Right atrium auricular region (tissue), 2 donors: ENCODE results near the gene LRP8. TPM values are rescaled to one million over a fixed set of nuclear protein-coding genes. Genes with fewer than 3 reads are reported as not detected.
"Not testable (repeated sequence)": the region's sequence is repeated elsewhere in the genome, so short reads cannot be mapped to it uniquely, and the experiment has no call there.

ENCODE experiments used
- DNase-seq: peaks from one replicate; pipeline ENCODE4 v3.0.0-alpha.2; 2019; ENCODE audit warnings: low spot score
- H3K27ac ChIP-seq, 2 donors: fragments of 200-600 bp; sonication (generic); 1 replicate in 1 of 2; 2 replicates in 1 of 2; pipeline ENCODE4 v1.5.1; 2016 to 2019
- H3K27me3 ChIP-seq, 2 donors: fragments of 200-600 bp; sonication (generic); one replicate each; pipeline versions ENCODE4 v1.5.1 to v1.6.0; 2017 to 2019
- H3K36me3 ChIP-seq: fragments of 200-600 bp; sonication (generic); one replicate; pipeline ENCODE4 v1.5.1; 2016
- H3K4me1 ChIP-seq, 2 donors: fragments of 200-600 bp; sonication (generic); one replicate each; pipeline versions ENCODE4 v1.5.1 to v1.6.0; 2017 to 2019
- H3K4me3 ChIP-seq, 2 donors: fragments of 200-600 bp; sonication (generic); 1 replicate in 1 of 2; 2 replicates in 1 of 2; pipeline ENCODE4 v1.5.1; 2017 to 2019; ENCODE audit warnings: mild to moderate bottlenecking in 1 of 2, moderate library complexity in 1 of 2
- H3K9me3 ChIP-seq, 2 donors: fragments of 200-600 bp; sonication (generic); one replicate each; pipeline ENCODE4 v1.5.1; 2019
- total RNA-seq, 2 donors: library from RNA; depleted of rRNA; stranded (reverse); fragments of >200 nt; gene quantifications; one replicate each; pipeline ENCODE4 v1.1.0, GENCODE V29; 2016
- TF ChIP-seq, protein P1 (sequence below), 2 donors: fragments of 200-600 bp; sonication (generic); IDR thresholded peaks; one replicate each; pipeline ENCODE4 v1.5.1; 2019; ENCODE audit warnings: antibody characterized with exemption in 2 of 2

LRP8 gene
- total RNA-seq, 2 donors from 2014 or later, result 2.2 to 3.6 TPM

DNA sequence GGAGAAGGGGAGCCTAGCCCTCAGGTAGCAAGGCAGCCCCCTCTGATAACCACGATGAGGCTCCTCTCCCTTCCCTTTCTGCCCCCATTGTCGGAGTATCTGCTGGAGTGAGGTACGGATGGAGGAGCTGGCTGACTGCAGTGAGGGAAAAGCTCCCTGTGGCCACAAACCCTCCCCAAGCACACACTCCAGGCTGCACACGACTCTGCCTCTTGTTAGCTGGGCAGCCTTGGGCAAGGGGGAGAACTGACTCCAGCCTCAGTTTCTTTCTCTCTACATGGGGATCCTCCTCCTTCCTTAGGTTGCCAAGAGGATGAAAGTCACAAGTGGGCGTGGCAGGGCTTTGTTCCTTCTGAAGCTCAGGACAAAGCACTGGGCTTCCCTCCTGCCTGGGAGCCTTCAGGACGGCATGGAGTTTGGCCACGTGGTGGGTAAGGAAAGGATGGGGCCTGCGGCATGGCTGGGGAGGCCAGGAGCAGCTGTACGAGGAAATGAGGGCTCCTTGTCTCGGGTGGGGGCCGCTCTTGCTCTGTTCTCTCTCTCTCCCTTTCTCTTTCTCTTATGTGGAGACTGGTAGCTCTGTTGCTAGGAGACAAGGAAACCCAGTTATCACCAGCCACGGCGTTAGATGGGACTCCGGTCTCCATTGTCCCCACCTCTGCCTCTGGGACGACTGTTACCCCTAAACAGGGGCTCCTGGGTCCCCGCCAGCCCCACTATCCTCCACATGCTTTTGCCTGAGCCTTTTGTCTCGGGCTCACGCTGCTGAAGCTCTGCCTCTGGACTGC lies 39.7 kb downstream of the LRP8 start:
- DNase-seq, result no peak
- Histone ChIP-seq H3K36me3 (no peaks in the 10 kb centered on the region), H3K27me3 (no peaks in the 10 kb centered on the region), H3K27ac (no peak overlapping the region), H3K9me3 (no peaks in the 10 kb centered on the region), H3K4me3 (no peak overlapping the region), H3K4me1 (peaks cover 0 to 18% of the 10 kb centered on the region in 2 donors)
- TF ChIP-seq, protein P1, sequence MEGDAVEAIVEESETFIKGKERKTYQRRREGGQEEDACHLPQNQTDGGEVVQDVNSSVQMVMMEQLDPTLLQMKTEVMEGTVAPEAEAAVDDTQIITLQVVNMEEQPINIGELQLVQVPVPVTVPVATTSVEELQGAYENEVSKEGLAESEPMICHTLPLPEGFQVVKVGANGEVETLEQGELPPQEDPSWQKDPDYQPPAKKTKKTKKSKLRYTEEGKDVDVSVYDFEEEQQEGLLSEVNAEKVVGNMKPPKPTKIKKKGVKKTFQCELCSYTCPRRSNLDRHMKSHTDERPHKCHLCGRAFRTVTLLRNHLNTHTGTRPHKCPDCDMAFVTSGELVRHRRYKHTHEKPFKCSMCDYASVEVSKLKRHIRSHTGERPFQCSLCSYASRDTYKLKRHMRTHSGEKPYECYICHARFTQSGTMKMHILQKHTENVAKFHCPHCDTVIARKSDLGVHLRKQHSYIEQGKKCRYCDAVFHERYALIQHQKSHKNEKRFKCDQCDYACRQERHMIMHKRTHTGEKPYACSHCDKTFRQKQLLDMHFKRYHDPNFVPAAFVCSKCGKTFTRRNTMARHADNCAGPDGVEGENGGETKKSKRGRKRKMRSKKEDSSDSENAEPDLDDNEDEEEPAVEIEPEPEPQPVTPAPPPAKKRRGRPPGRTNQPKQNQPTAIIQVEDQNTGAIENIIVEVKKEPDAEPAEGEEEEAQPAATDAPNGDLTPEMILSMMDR (IDR thresholded peaks at IDR 0.05), result no peak

DNA sequence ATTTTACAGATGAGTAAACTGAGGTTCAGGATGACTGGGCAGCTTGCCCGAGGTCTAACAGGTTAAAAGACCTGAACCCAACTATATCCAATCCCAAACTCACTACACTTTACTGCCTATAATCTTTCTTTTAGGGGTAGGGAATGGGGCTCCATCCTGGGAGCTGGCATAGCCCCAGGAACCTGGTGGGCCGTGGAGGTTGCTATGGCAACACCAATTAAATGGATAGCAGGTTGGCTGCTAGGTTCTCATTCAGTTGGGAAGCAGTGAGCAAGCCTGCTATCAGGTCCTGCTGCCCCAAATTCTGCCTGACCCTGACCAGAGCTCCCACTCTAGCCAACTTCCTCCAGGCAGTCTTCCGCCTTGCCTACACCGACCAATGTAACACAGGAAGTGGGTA lies 40.9 kb downstream of the LRP8 start:
- Histone ChIP-seq H3K36me3 (no peaks in the 10 kb centered on the region), H3K27ac (no peak overlapping the region)
- DNase-seq, result no peak

DNA sequence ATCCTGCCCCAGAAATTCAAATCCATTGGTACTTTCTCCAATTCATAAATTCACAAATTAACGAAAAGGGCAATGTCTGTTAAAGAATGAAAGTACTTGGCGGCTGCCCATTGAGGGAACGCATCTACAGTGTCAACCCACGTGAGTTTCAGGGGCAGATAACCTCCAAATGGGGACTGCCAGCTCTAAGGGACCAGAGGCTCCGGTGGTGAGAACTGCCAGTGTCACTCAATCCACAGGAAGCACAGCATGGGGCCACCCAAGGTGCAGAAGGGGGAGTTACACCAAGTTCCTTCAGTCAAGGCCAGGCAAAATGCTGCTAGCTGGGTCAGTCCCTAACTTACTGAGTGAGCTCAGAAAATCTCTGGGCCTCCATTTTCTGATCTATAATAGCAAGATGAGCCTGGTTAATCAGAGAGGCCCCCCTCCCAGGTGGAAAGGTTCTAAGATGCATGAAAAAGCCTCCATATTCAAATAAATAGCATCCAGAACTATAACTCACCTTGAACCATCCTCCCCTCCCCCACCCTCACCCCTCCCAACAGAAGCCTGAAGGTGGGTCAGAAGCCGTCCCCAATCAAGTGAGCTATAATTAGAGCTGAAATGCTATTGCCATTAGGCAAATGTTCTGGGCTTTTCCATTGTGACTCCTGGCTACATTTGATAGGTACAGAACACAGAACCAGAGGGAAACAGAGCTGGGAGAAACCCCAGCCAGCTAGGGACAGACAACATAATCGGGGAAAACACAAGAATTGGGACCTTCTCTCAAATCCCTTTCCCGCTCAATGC lies 41.7 kb downstream of the LRP8 start:
- TF ChIP-seq, protein P1 (IDR thresholded peaks at IDR 0.05), result no peak
- Histone ChIP-seq H3K4me3 (no peak overlapping the region), H3K27me3 (no peaks in the 10 kb centered on the region), H3K27ac (no peak overlapping the region), H3K4me1 (peaks cover 0 to 12% of the 10 kb centered on the region in 2 donors), H3K36me3 (no peaks in the 10 kb centered on the region), H3K9me3 (no peaks in the 10 kb centered on the region)
- no peak for DNase-seq

More for the DNA sequence above, 40.9 kb downstream of the LRP8 start:
- TF ChIP-seq, protein P1 (IDR thresholded peaks at IDR 0.05), result no peak
- no peak overlapping the region for H3K4me3 ChIP-seq
- no peaks in the 10 kb centered on the region for H3K27me3 ChIP-seq
- H3K9me3 ChIP-seq, result no peaks in the 10 kb centered on the region
- peaks cover 0 to 12% of the 10 kb centered on the region in 2 donors for H3K4me1 ChIP-seq

DNA sequence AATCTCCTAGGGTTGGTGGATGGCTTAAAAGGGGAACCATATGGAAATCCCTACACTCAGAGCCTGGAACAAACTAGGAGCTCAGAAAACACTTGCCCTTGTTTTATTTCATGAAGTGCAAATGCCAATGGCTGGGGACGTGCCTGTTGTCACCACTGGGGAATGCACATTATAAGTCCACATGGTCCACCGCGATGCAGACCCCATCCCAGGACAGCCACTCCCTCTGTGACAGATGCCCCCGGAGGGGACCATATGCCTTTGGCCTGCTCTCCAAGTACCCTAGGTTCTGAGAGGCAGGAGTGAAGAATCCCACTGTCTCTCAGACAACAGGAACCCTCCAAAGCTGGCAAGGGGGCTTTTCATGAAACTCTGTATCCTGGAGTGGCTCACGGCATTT lies 42.3 kb downstream of the LRP8 start:
- Histone ChIP-seq H3K9me3 (no peaks in the 10 kb centered on the region), H3K4me1 (peaks cover 0 to 12% of the 10 kb centered on the region in 2 donors), H3K36me3 (no peaks in the 10 kb centered on the region), H3K4me3 (no peak overlapping the region), H3K27ac (no peak overlapping the region), H3K27me3 (no peaks in the 10 kb centered on the region)
- no peak for DNase-seq
- TF ChIP-seq, protein P1 (IDR thresholded peaks at IDR 0.05), result no peak

DNA sequence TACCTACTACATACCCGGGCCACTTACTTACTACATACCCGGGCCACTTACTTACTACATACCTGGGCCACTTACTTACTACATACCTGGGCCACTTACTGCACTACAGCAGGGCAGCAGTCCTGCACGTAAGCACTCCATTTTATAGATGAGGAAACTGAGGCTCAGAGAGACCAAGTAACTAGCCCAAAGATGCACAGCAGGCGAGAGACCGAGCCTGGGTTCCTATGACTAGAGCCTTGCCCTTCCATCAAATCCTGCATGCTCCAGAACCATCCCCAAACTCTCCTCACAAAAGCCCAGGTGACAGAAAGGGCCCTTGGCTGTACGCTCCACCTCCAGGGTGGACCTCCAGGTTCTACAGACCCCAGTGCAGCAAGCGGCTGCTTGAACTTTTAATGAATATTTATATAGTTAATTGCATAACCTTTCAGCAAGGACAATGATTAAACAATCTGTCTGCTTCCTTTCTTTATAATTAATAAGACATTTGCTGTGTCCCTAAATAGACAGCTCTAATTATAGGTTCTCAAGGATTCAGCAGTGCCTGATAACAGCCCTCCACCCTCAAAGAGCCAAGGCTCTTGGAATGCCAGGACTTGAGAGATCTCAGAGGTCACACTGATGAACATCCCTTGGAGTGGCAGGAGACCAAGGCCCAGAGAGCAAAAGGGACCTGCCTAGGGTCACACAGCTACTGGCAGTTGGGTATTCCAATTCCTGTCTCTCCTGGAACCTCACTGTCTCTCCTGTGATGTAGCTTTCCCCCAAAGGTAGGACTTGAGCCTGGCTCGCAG lies 43.4 kb downstream of the LRP8 start:
- peaks cover 0 to 12% of the 10 kb centered on the region in 2 donors for H3K4me1 ChIP-seq
- no peaks in the 10 kb centered on the region for H3K36me3 ChIP-seq

DNA sequence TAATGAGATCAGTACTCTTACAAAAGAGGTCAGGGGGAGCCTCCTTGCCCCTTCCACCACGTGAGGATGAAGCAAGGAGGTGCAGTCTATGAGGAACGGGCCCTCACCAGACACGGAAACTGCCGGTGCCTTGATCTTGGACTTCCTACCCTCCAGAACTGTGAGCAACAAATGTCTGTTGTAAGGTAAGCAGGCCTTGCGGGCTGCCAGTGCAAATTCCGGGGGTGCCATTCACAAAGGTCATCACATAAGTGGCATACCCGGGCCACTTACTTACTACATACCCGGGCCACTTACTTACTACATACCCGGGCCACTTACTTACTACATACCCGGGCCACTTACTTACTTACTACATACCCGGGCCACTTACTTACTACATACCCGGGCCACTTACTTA lies 44.7 kb downstream of the LRP8 start:
- not testable (repeated sequence) for H3K36me3 ChIP-seq, H3K4me3 ChIP-seq, H3K27ac ChIP-seq, H3K27me3 ChIP-seq, H3K9me3 ChIP-seq, DNase-seq
- peaks cover 0 to 12% of the 10 kb centered on the region in 2 donors for H3K4me1 ChIP-seq

More for the DNA sequence above, 43.4 kb downstream of the LRP8 start:
- no peak for DNase-seq
- H3K27ac ChIP-seq, result no peak overlapping the region
- no peaks in the 10 kb centered on the region for H3K9me3 ChIP-seq
- H3K4me3 ChIP-seq, result no peak overlapping the region
- TF ChIP-seq, protein P1 (IDR thresholded peaks at IDR 0.05), result no peak
- no peaks in the 10 kb centered on the region for H3K27me3 ChIP-seq
